WERI-Rb-1 (cell line): ENCODE data around the gene SARS2.
"Not testable (repeated sequence)": the region's sequence is repeated elsewhere in the genome, so short reads cannot be mapped to it uniquely, and the experiment has no call there.

Experiments
- DNase-seq: peaks from one replicate; pipeline ENCODE4 v3.0.0-alpha.2; 2020
- H3K27ac ChIP-seq: fragments of 250-450 bp; sonication (Bioruptor Pico); 2 replicates; pipeline ENCODE4 v1.5.1; 2020; ENCODE audit warnings: mild to moderate bottlenecking, moderate library complexity
- H3K27me3 ChIP-seq: fragments of 250-450 bp; sonication (Bioruptor Pico); 2 replicates; pipeline ENCODE4 v1.5.1; 2021; ENCODE audit warnings: mild to moderate bottlenecking, low read depth, moderate library complexity; ENCODE audit not compliant: insufficient read depth, severe bottlenecking
- H3K36me3 ChIP-seq: fragments of 250-450 bp; sonication (Bioruptor Pico); 2 replicates; pipeline ENCODE4 v1.5.1; 2020; ENCODE audit warnings: mild to moderate bottlenecking, moderate library complexity
- H3K4me3 ChIP-seq: 2 replicates; pipeline ENCODE4 v1.5.1; 2011; ENCODE audit warnings: low read depth, mild to moderate bottlenecking, control low read depth, low read length
- H3K9me3 ChIP-seq: fragments of 250-450 bp; sonication (Bioruptor Pico); 2 replicates; pipeline ENCODE4 v1.5.1; 2021; ENCODE audit warnings: mild to moderate bottlenecking, moderate library complexity; ENCODE audit not compliant: severe bottlenecking
- CTCF ChIP-seq: IDR thresholded peaks from 2 replicates; pipeline ENCODE4 v1.5.1; 2011; ENCODE audit warnings: low read depth, mild to moderate bottlenecking, control low read depth, inconsistent platforms, low read length

SARS2 gene

GRCh38 chr19:38879400-38879751, 51.2 kb downstream of the SARS2 start:
- Histone ChIP-seq H3K4me3 (no peak overlapping the region), H3K27me3 (no peaks in the 10 kb centered on the region), H3K36me3 (no peaks in the 10 kb centered on the region), H3K9me3 (no peaks in the 10 kb centered on the region), H3K27ac (no peak overlapping the region)
- TF ChIP-seq CTCF = no peak
- DNase-seq = no peak

GRCh38 chr19:38878575-38879399, 51.8 kb downstream of the SARS2 start:
- Histone ChIP-seq H3K36me3 (no peaks in the 10 kb centered on the region), H3K27ac (peak overlapping the region; percentile 78), H3K4me3 (no peak overlapping the region), H3K27me3 (no peaks in the 10 kb centered on the region), H3K9me3 (no peaks in the 10 kb centered on the region)
- TF ChIP-seq CTCF = 0 out of 2 replicates have a peak, but pooled peaks have one; percentile 10
- no peak for DNase-seq

GRCh38 chr19:38877781-38878574, 52.6 kb downstream of the SARS2 start, which contains the start of gene RINL:
TSS of gene RINL (minus strand) at chr19:38878275. CDS start at chr19:38876742, 1,533 bp downstream.
- peak; percentile 55 for DNase-seq
- Histone ChIP-seq H3K4me3 (no peak within 1 kb of the TSS), H3K9me3 (no peaks in the 10 kb centered on the region), H3K36me3 (no peaks in the 10 kb centered on the region), H3K27me3 (no peaks in the 10 kb centered on the region), H3K27ac (peak within 1 kb of the TSS; percentile 78)
- no peak for TF ChIP-seq CTCF

- no peak for DNase-seq
- no peaks in the 10 kb centered on the region for H3K27me3 ChIP-seq
- H3K9me3 ChIP-seq = no peaks in the 10 kb centered on the region
- H3K36me3 ChIP-seq = no peaks in the 10 kb centered on the region
- no peak overlapping the region for H3K27ac ChIP-seq
- no peak overlapping the region for H3K4me3 ChIP-seq
- 0 out of 2 replicates have a peak, but pooled peaks have one; percentile 5 for TF ChIP-seq CTCF
These were observed 54.7 kb downstream of the SARS2 start for GRCh38 chr19:38875656-38876395.

- H3K36me3 ChIP-seq, DNase-seq, H3K9me3 ChIP-seq, H3K27me3 ChIP-seq, H3K27ac ChIP-seq, H3K4me3 ChIP-seq: not testable (repeated sequence)
These were observed 57.2 kb downstream of the SARS2 start for GRCh38 chr19:38873400-38873799.

GRCh38 chr19:38870612-38871011, 60.0 kb downstream of the SARS2 start:
- Histone ChIP-seq H3K27me3 (no peaks in the 10 kb centered on the region), H3K36me3 (no peaks in the 10 kb centered on the region), H3K4me3 (no peak overlapping the region), H3K9me3 (no peaks in the 10 kb centered on the region), H3K27ac (no peak overlapping the region)
- no peak for TF ChIP-seq CTCF
- no peak for DNase-seq
